Measurements from ENCODE around the gene GATAD1.
"Not testable (repeated sequence)": the region's sequence is repeated elsewhere in the genome, so short reads cannot be mapped to it uniquely, and the experiment has no call there.

GATAD1 gene

DNA sequence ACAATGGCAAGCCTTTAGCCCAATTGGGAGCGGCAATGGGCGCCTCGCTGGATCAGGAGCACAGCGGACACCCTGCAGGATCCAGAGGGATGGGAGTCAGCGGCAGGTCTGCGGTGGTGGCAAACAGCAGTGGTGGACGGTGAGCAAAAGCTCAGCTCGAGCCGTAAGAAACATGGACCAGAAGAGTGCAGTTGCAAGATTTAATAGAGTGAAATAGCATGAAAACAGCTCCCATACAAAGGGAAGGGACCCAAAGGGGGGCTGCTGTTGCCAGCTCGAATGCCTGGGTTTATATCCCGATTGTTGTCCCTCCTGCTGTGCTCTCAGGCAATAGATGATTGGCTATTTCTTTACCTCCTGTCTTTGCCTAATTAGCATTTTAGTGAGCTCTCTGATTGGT is 30.4 kb downstream of the GATAD1 start, which contains the start of gene ERVW-1:
Gene ERVW-1 (minus strand): TSS at position 266 of the 400 bp plus-strand sequence. CDS start 7,565 bp downstream, outside the sequence.
- H3K4me3 ChIP-seq (ENCODE audit: low read depth, low read length); DNase-seq (ENCODE audit: low read depth): not testable (repeated sequence)

DNA sequence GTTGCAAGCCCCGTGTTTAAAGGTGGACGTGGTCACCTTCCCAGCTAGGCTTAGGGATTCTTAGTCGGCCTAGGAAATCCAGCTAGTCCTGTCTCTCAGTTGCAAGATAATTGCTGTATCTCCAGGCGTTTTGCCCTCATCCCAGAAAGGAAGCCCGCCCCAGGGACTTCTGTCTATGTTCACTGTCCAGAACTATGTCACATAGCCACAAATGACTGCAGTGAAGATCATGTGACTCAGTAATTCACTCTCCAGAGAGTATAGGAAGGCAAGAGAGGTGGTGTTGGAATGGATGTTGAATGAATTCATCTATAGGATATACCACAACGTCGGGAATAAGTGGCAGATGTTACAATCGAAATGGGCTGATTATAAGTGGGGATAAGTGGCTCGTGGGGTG is 30.8 kb downstream of the GATAD1 start:
- TF ChIP-seq, protein P1, sequence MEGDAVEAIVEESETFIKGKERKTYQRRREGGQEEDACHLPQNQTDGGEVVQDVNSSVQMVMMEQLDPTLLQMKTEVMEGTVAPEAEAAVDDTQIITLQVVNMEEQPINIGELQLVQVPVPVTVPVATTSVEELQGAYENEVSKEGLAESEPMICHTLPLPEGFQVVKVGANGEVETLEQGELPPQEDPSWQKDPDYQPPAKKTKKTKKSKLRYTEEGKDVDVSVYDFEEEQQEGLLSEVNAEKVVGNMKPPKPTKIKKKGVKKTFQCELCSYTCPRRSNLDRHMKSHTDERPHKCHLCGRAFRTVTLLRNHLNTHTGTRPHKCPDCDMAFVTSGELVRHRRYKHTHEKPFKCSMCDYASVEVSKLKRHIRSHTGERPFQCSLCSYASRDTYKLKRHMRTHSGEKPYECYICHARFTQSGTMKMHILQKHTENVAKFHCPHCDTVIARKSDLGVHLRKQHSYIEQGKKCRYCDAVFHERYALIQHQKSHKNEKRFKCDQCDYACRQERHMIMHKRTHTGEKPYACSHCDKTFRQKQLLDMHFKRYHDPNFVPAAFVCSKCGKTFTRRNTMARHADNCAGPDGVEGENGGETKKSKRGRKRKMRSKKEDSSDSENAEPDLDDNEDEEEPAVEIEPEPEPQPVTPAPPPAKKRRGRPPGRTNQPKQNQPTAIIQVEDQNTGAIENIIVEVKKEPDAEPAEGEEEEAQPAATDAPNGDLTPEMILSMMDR (IDR thresholded peaks at IDR 0.05; ENCODE audit: insufficient read depth, low read depth, low read length, missing control alignments): no peak
- H3K4me3 ChIP-seq (ENCODE audit: low read depth, low read length): no peak overlapping the region
- no peak for DNase-seq (ENCODE audit: low read depth)

DNA sequence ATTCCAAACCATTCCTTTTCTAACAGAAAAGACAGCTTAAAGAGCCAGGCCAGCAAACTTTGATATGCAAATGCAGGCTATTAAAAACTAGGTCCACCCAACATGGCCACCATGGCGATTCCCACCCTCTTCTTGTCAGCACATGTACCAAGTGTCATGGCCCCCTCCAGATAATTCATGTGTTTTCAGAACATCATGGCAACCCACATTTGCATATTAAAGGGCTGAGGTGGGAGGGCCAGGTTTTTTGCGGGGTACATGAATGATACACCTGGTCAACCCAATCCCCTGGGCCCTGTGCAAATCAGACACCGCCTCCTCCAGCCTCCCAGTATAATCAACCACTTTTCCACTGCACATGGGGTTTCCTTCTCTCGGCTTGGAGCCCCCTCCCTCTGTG is 31.4 kb downstream of the GATAD1 start:
- TF ChIP-seq, protein P1 (IDR thresholded peaks at IDR 0.05; ENCODE audit: insufficient read depth, low read depth, low read length, missing control alignments): no peak
- no peak for DNase-seq (ENCODE audit: low read depth)

DNA sequence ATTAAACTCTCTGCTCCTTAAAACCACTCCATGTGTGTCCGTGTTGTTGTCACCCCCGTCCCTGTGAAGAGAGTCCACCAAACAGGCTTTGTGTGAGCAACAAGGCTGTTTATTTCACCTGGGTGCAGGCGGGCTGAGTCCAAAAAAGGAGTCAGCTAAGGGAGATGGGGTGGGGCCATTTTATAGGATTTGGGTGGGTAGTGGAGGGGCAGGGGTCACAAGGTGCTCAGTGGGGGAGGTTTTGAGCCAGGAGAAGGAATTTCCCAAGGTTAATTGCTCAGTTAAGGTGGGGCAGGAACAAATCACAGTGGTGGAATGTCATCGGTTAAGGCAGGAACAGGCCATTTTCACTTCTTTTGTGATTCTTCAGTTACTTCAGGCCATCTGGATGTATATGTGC is 31.9 kb downstream of the GATAD1 start:
- H3K4me3 ChIP-seq (ENCODE audit: low read depth, low read length); DNase-seq (ENCODE audit: low read depth): not testable (repeated sequence)

More for the DNA sequence above, 31.4 kb downstream of the GATAD1 start:
- H3K4me3 ChIP-seq (ENCODE audit: low read depth, low read length): no peak overlapping the region

DNA sequence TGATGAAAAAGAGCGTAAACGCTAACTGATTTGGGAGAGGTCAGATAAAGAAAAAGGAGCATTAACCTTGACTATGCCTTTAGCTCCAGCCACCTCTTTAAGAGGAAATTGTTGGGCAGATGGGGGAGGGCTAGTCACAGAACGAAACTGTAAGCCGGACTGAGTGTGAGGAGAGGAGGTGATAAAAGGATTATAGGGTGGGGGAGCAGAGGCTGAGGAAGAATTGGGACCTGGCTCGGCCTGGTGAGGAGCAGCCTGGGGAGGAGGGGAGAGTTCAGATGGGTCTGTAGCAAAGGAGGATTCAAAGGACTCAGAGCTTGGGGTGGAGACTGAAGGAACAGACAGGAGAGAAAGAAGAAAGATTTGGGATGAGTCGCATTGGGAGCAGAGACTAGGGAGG is 36.3 kb downstream of the GATAD1 start:
- H3K4me3 ChIP-seq (ENCODE audit: low read depth, low read length); DNase-seq (ENCODE audit: low read depth): not testable (repeated sequence)

DNA sequence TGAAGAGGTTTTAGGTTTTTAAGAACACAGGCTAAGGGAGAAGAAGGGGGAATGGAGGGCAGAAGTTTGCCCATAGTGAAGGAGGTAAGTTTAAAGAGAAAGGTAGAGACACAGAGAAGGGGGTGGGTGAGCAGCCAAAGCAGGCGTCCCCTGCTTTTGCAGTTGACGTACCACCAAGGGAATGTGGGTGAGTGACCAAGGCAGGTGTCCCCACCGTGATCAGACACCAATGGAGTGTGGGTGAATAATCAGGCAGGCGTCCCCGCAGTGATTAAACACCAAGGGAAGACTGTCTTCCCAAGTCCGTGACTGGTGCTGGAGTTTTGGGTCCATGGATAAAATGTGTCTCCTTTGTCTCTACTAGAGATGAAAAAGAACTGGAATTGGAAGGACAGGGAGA is 36.9 kb downstream of the GATAD1 start:
- DNase-seq (ENCODE audit: low read depth); H3K4me3 ChIP-seq (ENCODE audit: low read depth, low read length): not testable (repeated sequence)

DNA sequence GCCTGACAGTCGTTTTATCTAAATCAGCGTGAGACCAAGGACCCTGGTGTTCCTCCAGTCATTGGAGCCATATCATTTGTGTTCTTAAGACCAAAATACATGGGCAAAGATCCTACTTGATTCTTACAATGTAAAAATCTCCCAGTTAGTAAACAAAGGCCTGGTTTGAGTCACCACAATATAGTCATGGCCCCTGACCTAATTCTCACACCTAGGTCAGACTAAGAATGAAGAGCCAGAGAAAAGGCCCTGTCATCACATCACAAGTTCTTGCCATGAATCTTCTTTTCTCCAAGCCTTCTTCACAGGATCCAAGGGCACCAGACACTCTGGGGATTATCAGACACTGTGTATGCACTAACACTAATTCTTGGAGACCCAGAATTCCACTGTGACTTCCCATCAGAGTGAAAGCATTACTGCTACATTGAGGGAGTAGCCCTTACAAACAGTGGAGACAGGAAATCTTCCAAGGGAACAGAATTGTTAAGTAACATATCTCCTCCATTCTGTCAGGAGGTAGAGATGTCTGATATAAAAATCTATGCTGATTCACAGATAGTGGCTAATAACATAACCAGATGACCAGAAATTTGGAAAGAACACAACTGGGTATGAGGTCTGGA is 38.1 kb downstream of the GATAD1 start:
- no peak for DNase-seq (ENCODE audit: low read depth)
- H3K4me3 ChIP-seq (ENCODE audit: low read depth, low read length): no peak overlapping the region
- TF ChIP-seq, protein P1 (IDR thresholded peaks at IDR 0.05; ENCODE audit: insufficient read depth, low read depth, low read length, missing control alignments): no peak

DNA sequence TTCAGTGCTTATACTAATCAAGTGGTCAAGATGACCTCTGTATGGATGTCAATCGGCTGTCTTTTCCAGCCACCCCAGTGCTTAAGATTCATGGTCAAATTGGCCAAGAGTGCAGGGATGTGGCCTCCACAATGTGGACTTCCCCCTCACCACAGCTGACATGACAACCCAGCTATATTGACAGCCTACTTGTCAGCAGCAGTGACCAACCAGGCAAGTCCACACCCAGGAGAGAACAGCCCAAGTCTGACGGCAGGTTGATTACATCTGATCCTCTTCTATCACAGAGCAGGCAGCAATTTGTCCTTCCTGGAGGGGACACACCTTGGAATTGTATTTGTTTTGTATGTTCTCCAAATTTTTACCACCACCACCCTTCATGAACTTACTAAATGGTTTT is 38.7 kb downstream of the GATAD1 start:
- DNase-seq (ENCODE audit: low read depth): no peak
- no peak overlapping the region for H3K4me3 ChIP-seq (ENCODE audit: low read depth, low read length)
- TF ChIP-seq, protein P1 (IDR thresholded peaks at IDR 0.05; ENCODE audit: insufficient read depth, low read depth, low read length, missing control alignments): no peak

DNA sequence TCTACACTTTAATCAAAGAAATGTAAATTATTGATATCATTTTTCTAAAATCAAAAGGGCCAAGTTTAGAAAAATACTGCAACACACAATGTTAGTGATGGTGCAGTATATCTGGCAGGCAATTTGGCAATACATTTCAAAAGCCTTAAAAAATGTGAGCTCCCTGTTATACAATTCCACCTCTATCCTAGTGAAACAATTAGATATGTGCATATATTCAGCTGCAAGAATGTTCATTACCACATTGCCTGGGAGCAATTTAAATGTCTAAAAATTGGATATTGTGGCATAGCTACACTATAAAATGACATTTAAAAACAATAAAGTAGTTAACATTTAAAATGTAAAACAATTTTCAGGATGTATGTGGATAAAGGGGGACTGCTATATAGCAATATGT is 40.5 kb downstream of the GATAD1 start:
- H3K4me3 ChIP-seq (ENCODE audit: low read depth, low read length): no peak overlapping the region
- DNase-seq (ENCODE audit: low read depth): no peak
- TF ChIP-seq, protein P1 (IDR thresholded peaks at IDR 0.05; ENCODE audit: insufficient read depth, low read depth, low read length, missing control alignments): no peak

All from GM12865 (cell line).